ENCODE measurements around the gene RPL18. TPM values are rescaled to one million over a fixed set of nuclear protein-coding genes. Genes with fewer than 3 reads are reported as not detected.

RPL18 gene
- total RNA-seq, 1 experiment from 2014 or later = 1,812 TPM

- H3K9me3 Mint-ChIP-seq (ENCODE audit: unreplicated experiment) = no peaks in the 10 kb centered on the region
- peaks cover 9% of the 10 kb centered on the region for H3K36me3 Mint-ChIP-seq (ENCODE audit: insufficient read depth, unreplicated experiment)
- H3K4me1 Mint-ChIP-seq (ENCODE audit: low read depth, unreplicated experiment) = peaks cover 7% of the 10 kb centered on the region
- H3K27me3 Mint-ChIP-seq (ENCODE audit: insufficient read depth, unreplicated experiment) = no peaks in the 10 kb centered on the region
- no peak overlapping the region for H3K4me3 ChIP-seq (ENCODE audit: low read depth, low read length)
- H3K4me3 Mint-ChIP-seq (ENCODE audit: unreplicated experiment) = no peak overlapping the region
- no peaks in the 10 kb centered on the region for H3K9me3 ChIP-seq
- no peak for TF ChIP-seq CTCF (IDR thresholded peaks at IDR 0.05; ENCODE audit: insufficient read depth in 1 of 2, low read depth in 1 of 2, low read length in 1 of 2, severe bottlenecking in 1 of 2, unreplicated experiment in 1 of 2)
- no peak overlapping the region for H3K27ac Mint-ChIP-seq (ENCODE audit: unreplicated experiment)
- no TSS peak for BruUV-seq (replicated peaks)
- intact Hi-C loops (cut with micrococcal nuclease; ENCODE audit: unreplicated experiment) = no loop called here
- ChIA-PET CTCF (no interaction called here), POLR2A (interaction anchor here (0.5 kb wide), 1 partner anchor 29 kb away, joined by 4 read pairs; no protein-coding TSS in a partner anchor)
- peaks cover 21% of the 10 kb centered on the region; the same call in 1 of the 2 replicates for H3K4me1 ChIP-seq
- no peaks in the 10 kb centered on the region for H3K36me3 ChIP-seq (ENCODE audit: control insufficient read depth, insufficient read depth, low read length)
- H3K27me3 ChIP-seq (replicated peaks; ENCODE audit: control insufficient read depth, insufficient read depth, low read length) = no peaks in the 10 kb centered on the region
- no peak for DNase-seq
Observed at GRCh38 chr19:48661711-48662090, 42.7 kb upstream of the RPL18 start.

- Mint-ChIP-seq H3K4me3 (ENCODE audit: unreplicated experiment) (no peak overlapping the region), H3K9me3 (ENCODE audit: unreplicated experiment) (no peaks in the 10 kb centered on the region), H3K27me3 (ENCODE audit: insufficient read depth, unreplicated experiment) (no peaks in the 10 kb centered on the region), H3K4me1 (ENCODE audit: low read depth, unreplicated experiment) (peaks cover 5% of the 10 kb centered on the region), H3K27ac (ENCODE audit: unreplicated experiment) (peak overlapping the region; percentile 40), H3K36me3 (ENCODE audit: insufficient read depth, unreplicated experiment) (peaks cover 9% of the 10 kb centered on the region)
- Histone ChIP-seq H3K36me3 (ENCODE audit: control insufficient read depth, insufficient read depth, low read length) (no peaks in the 10 kb centered on the region), H3K4me3 (ENCODE audit: low read depth, low read length) (no peak overlapping the region), H3K4me1 (peaks cover 18% of the 10 kb centered on the region; the same call in 1 of the 2 replicates), H3K27me3 (replicated peaks; ENCODE audit: control insufficient read depth, insufficient read depth, low read length) (no peaks in the 10 kb centered on the region), H3K9me3 (no peaks in the 10 kb centered on the region)
- DNase-seq = peak; percentile 75 to 83
- CTCF ChIA-PET = no interaction called here
- POLR2A ChIA-PET = interaction anchor here (0.5 kb wide), 1 partner anchor 30 kb away, joined by 4 read pairs; no protein-coding TSS in a partner anchor
- no TSS peak for BruUV-seq (replicated peaks)
- no peak for TF ChIP-seq CTCF (IDR thresholded peaks at IDR 0.05; ENCODE audit: insufficient read depth in 1 of 2, low read depth in 1 of 2, low read length in 1 of 2, severe bottlenecking in 1 of 2, unreplicated experiment in 1 of 2)
- intact Hi-C loops (cut with micrococcal nuclease; ENCODE audit: unreplicated experiment) = no loop called here
Observed at GRCh38 chr19:48660852-48661710, 42.1 kb upstream of the RPL18 start.

- no peaks in the 10 kb centered on the region for H3K9me3 ChIP-seq
- H3K36me3 ChIP-seq (ENCODE audit: control insufficient read depth, insufficient read depth, low read length) = no peaks in the 10 kb centered on the region
- no TSS peak for BruUV-seq (replicated peaks)
- Mint-ChIP-seq H3K36me3 (ENCODE audit: insufficient read depth, unreplicated experiment) (peaks cover 9% of the 10 kb centered on the region), H3K27ac (ENCODE audit: unreplicated experiment) (no peak overlapping the region), H3K9me3 (ENCODE audit: unreplicated experiment) (no peaks in the 10 kb centered on the region), H3K4me1 (ENCODE audit: low read depth, unreplicated experiment) (no peaks in the 10 kb centered on the region), H3K4me3 (ENCODE audit: unreplicated experiment) (no peak overlapping the region), H3K27me3 (ENCODE audit: insufficient read depth, unreplicated experiment) (no peaks in the 10 kb centered on the region)
- H3K4me1 ChIP-seq = peaks cover 10% of the 10 kb centered on the region; the same call in 1 of the 2 replicates
- no peak for TF ChIP-seq CTCF (IDR thresholded peaks at IDR 0.05; ENCODE audit: insufficient read depth in 1 of 2, low read depth in 1 of 2, low read length in 1 of 2, severe bottlenecking in 1 of 2, unreplicated experiment in 1 of 2)
- H3K27me3 ChIP-seq (replicated peaks; ENCODE audit: control insufficient read depth, insufficient read depth, low read length) = no peaks in the 10 kb centered on the region
- intact Hi-C loops (cut with micrococcal nuclease; ENCODE audit: unreplicated experiment) = no loop called here
- CTCF ChIA-PET = no interaction called here
- no peak overlapping the region for H3K4me3 ChIP-seq (ENCODE audit: low read depth, low read length)
- peak; percentile 65 to 67 for DNase-seq
- POLR2A ChIA-PET = no interaction called here
Observed at GRCh38 chr19:48659768-48660167, 40.8 kb upstream of the RPL18 start.

Measured in Caco-2 (cell line).